ENCODE results near the gene CARD11.
"Not testable (repeated sequence)": the region's sequence is repeated elsewhere in the genome, so short reads cannot be mapped to it uniquely, and the experiment has no call there.

Gene CARD11

GRCh38 chr7:2959828-2960599, 83.7 kb downstream of the CARD11 start:
- no peak overlapping the region for H3K4me3 ChIP-seq (ENCODE audit: low read length)
- DNase-seq (ENCODE audit: low read depth), result no peak
- TF ChIP-seq CTCF (conservative IDR thresholded peaks at IDR 0.05; ENCODE audit: low read depth, low read length), result no peak

GRCh38 chr7:2959103-2959680, 84.5 kb downstream of the CARD11 start:
- no peak overlapping the region for H3K4me3 ChIP-seq (ENCODE audit: low read length)
- TF ChIP-seq CTCF (conservative IDR thresholded peaks at IDR 0.05; ENCODE audit: low read depth, low read length), result no peak
- DNase-seq (ENCODE audit: low read depth), result no peak

- DNase-seq (ENCODE audit: low read depth), result no peak
- TF ChIP-seq CTCF (conservative IDR thresholded peaks at IDR 0.05; ENCODE audit: low read depth, low read length), result no peak
- H3K4me3 ChIP-seq (ENCODE audit: low read length), result no peak overlapping the region
These were observed 85.1 kb downstream of the CARD11 start for GRCh38 chr7:2958416-2959102.

GRCh38 chr7:2957369-2957727, 86.3 kb downstream of the CARD11 start:
- H3K4me3 ChIP-seq (ENCODE audit: low read length); DNase-seq (ENCODE audit: low read depth): not testable (repeated sequence)

GRCh38 chr7:2956526-2957368, 86.9 kb downstream of the CARD11 start:
- TF ChIP-seq CTCF (conservative IDR thresholded peaks at IDR 0.05; ENCODE audit: low read depth, low read length), result no peak
- no peak for DNase-seq (ENCODE audit: low read depth)
- H3K4me3 ChIP-seq (ENCODE audit: low read length), result no peak overlapping the region

- H3K4me3 ChIP-seq (ENCODE audit: low read length), result no peak overlapping the region
- DNase-seq (ENCODE audit: low read depth), result no peak
- no peak for TF ChIP-seq CTCF (conservative IDR thresholded peaks at IDR 0.05; ENCODE audit: low read depth, low read length)
These were observed 87.6 kb downstream of the CARD11 start for GRCh38 chr7:2956076-2956475.

GRCh38 chr7:2955269-2955668, 88.4 kb downstream of the CARD11 start:
- no peak for DNase-seq (ENCODE audit: low read depth)
- H3K4me3 ChIP-seq (ENCODE audit: low read length), result no peak overlapping the region
- TF ChIP-seq CTCF (conservative IDR thresholded peaks at IDR 0.05; ENCODE audit: low read depth, low read length), result no peak
